ENCODE results near the gene C2orf15. TPM values are rescaled to one million over a fixed set of nuclear protein-coding genes. Genes with fewer than 3 reads are reported as not detected.

C2orf15 gene
- total RNA-seq, 1 experiment from 2014 or later, result 1.5 TPM

DNA sequence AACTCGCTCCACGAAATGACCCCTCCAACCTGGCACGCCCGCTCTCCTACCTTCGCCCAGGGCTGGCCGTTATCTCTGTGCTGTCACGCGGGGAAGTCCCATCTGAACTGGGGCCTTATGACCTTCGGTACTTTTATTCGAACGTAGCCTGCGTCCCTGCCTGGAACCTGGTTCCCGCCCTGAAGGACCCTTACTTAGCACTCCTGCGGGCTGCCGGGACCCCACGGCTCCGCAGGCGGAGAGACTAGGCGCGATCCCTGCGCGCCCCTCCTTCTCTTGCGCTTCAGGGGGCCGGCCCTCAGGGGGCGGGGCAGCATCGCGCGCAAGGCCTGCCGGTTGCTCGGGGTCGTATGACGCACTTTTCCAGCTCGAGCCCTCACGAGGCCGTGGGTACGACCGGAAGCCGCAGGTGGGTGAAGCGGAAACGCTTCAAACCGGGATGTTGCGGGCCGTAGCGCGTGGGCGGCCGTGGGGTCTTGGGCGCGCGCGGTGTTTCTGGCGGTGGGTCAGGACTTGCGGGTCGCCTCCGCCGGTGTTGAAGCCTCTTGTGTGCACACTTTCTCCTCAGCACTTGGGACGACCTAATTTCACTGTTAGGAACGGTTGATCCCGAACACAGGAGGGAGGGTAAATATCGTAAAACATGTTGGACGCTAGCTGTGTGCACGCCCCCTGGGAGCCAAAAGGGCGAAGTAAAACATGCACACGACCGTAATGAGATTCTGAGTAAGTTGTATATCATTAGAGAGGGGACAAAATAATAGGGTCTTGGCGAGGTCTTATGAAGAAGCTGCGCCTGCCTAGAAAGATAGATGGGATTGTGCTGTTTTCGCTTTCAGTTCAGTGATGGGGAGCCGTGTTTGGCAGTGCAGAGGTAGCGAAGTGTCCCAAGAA, 13.4 kb downstream of the C2orf15 start, which contains the start of the genes LIPT1 and TSGA10:
Gene LIPT1 (plus strand): TSS at position 325 of the 894 bp plus-strand sequence. CDS start 6,991 bp downstream, outside the sequence.
Gene TSGA10 (minus strand): TSS at position 300 of the 894 bp plus-strand sequence. CDS start 45,503 bp downstream, outside the sequence.
- intact Hi-C loops (cut with micrococcal nuclease; ENCODE audit: unreplicated experiment) (no loop called here), in situ Hi-C loops (cut with HindIII; ENCODE audit: low pct_unique_long_range_greater_than_20kb, low sequenced_read_pairs) (no loop called here)
- ATAC-seq, result peak; percentile 99

DNA sequence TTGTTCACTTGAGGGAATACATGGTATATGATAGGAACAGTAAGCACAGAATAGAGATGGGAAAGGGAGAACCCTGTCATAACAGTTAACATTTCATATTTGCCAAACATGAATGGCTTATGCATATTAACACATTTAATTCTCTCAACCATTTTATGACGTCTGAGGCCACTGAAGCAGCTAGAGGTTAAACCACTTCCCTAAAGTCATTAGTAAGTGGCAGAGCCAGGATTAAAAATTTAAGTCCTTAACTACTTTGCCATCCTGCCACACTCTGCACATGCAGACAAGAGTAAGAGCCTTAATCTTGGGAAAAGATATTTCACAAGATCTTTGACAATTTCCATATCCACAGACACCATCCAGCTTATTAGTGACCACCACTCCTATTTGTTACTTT, 15.4 kb downstream of the C2orf15 start:
- CTCF ChIA-PET, result no interaction called here
- no TSS peak for BruUV-seq (replicated peaks)
- H3K4me3 ChIP-seq (ENCODE audit: low read depth in 2 of 2, low read length in 2 of 2), result no peak overlapping the region
- H3K27me3 ChIP-seq (ENCODE audit: control insufficient read depth, insufficient read depth, low read length), result no peaks in the 10 kb centered on the region
- no peak overlapping the region for H3K27ac ChIP-seq (ENCODE audit: low read length)
- DNase-seq (ENCODE audit: low read depth, low spot score), result no peak
- peaks cover 14% of the 10 kb centered on the region for H3K4me1 ChIP-seq (ENCODE audit: control insufficient read depth, insufficient read depth, low read length)
- intact Hi-C loops (cut with micrococcal nuclease; ENCODE audit: unreplicated experiment), result no loop called here
- in situ Hi-C loops (cut with HindIII; ENCODE audit: low pct_unique_long_range_greater_than_20kb, low sequenced_read_pairs), result no loop called here
- no peak for ATAC-seq
- no peaks in the 10 kb centered on the region for H3K9me3 ChIP-seq (ENCODE audit: control insufficient read depth, insufficient read depth, low read depth, low read length)
- TF ChIP-seq, protein P1, sequence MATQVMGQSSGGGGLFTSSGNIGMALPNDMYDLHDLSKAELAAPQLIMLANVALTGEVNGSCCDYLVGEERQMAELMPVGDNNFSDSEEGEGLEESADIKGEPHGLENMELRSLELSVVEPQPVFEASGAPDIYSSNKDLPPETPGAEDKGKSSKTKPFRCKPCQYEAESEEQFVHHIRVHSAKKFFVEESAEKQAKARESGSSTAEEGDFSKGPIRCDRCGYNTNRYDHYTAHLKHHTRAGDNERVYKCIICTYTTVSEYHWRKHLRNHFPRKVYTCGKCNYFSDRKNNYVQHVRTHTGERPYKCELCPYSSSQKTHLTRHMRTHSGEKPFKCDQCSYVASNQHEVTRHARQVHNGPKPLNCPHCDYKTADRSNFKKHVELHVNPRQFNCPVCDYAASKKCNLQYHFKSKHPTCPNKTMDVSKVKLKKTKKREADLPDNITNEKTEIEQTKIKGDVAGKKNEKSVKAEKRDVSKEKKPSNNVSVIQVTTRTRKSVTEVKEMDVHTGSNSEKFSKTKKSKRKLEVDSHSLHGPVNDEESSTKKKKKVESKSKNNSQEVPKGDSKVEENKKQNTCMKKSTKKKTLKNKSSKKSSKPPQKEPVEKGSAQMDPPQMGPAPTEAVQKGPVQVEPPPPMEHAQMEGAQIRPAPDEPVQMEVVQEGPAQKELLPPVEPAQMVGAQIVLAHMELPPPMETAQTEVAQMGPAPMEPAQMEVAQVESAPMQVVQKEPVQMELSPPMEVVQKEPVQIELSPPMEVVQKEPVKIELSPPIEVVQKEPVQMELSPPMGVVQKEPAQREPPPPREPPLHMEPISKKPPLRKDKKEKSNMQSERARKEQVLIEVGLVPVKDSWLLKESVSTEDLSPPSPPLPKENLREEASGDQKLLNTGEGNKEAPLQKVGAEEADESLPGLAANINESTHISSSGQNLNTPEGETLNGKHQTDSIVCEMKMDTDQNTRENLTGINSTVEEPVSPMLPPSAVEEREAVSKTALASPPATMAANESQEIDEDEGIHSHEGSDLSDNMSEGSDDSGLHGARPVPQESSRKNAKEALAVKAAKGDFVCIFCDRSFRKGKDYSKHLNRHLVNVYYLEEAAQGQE (IDR thresholded peaks at IDR 0.05; ENCODE audit: insufficient read depth in 1 of 2, low read depth in 2 of 2, low read length in 1 of 2), result no peak
- no peak for TF ChIP-seq TCF7L2 (IDR thresholded peaks at IDR 0.05; ENCODE audit: low read depth, low read length)
- TF ChIP-seq SIN3A (IDR thresholded peaks at IDR 0.05; ENCODE audit: borderline replicate concordance, insufficient read depth, low read depth, low read length), result no peak
- TF ChIP-seq, protein P2, sequence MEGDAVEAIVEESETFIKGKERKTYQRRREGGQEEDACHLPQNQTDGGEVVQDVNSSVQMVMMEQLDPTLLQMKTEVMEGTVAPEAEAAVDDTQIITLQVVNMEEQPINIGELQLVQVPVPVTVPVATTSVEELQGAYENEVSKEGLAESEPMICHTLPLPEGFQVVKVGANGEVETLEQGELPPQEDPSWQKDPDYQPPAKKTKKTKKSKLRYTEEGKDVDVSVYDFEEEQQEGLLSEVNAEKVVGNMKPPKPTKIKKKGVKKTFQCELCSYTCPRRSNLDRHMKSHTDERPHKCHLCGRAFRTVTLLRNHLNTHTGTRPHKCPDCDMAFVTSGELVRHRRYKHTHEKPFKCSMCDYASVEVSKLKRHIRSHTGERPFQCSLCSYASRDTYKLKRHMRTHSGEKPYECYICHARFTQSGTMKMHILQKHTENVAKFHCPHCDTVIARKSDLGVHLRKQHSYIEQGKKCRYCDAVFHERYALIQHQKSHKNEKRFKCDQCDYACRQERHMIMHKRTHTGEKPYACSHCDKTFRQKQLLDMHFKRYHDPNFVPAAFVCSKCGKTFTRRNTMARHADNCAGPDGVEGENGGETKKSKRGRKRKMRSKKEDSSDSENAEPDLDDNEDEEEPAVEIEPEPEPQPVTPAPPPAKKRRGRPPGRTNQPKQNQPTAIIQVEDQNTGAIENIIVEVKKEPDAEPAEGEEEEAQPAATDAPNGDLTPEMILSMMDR (IDR thresholded peaks at IDR 0.05), result no peak
- no peak for TF ChIP-seq POLR2AphosphoS5 (IDR thresholded peaks at IDR 0.05; ENCODE audit: low read depth, low read length)
- POLR2A ChIA-PET, result no interaction called here
- 0 out of 2 replicates have a peak, but pooled peaks cover 5% of the 10 kb centered on the region for H3K36me3 ChIP-seq (ENCODE audit: control insufficient read depth, insufficient read depth, low read length)

More for the DNA sequence above, 13.4 kb downstream of the C2orf15 start, which contains the start of the genes LIPT1 and TSGA10:
- POLR2A ChIA-PET, result no interaction called here
- peak; percentile 55 for DNase-seq (ENCODE audit: low read depth, low spot score)
- Histone ChIP-seq H3K27me3 (ENCODE audit: control insufficient read depth, insufficient read depth, low read length) (no peaks in the 10 kb centered on the region), H3K9me3 (ENCODE audit: control insufficient read depth, insufficient read depth, low read depth, low read length) (no peaks in the 10 kb centered on the region), H3K27ac (ENCODE audit: low read length) (peak within 1 kb of the TSS; percentile 98), H3K36me3 (ENCODE audit: control insufficient read depth, insufficient read depth, low read length) (0 out of 2 replicates have a peak, but pooled peaks cover 5% of the 10 kb centered on the region), H3K4me1 (ENCODE audit: control insufficient read depth, insufficient read depth, low read length) (peaks cover 14% of the 10 kb centered on the region), H3K4me3 (ENCODE audit: low read depth in 2 of 2, low read length in 2 of 2) (peak within 1 kb of the TSS; percentile 88 to 93)
- BruUV-seq (replicated peaks), result no TSS peak
- CTCF ChIA-PET, result no interaction called here
- TF ChIP-seq, protein P1 (IDR thresholded peaks at IDR 0.05; ENCODE audit: insufficient read depth in 1 of 2, low read depth in 2 of 2, low read length in 1 of 2), result 0 out of 4 replicates have a peak, but pooled peaks of 1 of the 2 experiments have one; percentile 62
- TF ChIP-seq SIN3A (IDR thresholded peaks at IDR 0.05; ENCODE audit: borderline replicate concordance, insufficient read depth, low read depth, low read length) (no peak), POLR2AphosphoS5 (IDR thresholded peaks at IDR 0.05; ENCODE audit: low read depth, low read length) (peak; percentile 94), TCF7L2 (IDR thresholded peaks at IDR 0.05; ENCODE audit: low read depth, low read length) (peak; percentile 40)
- TF ChIP-seq, protein P2 (IDR thresholded peaks at IDR 0.05), result no peak

Data from Panc1 (cell line).